ENCODE results near the gene GLIS1. TPM values are rescaled to one million over a fixed set of nuclear protein-coding genes. Genes with fewer than 3 reads are reported as not detected.

The GLIS1 gene
- total RNA-seq, 1 donor from 2014 or later: 2.1 TPM

DNA sequence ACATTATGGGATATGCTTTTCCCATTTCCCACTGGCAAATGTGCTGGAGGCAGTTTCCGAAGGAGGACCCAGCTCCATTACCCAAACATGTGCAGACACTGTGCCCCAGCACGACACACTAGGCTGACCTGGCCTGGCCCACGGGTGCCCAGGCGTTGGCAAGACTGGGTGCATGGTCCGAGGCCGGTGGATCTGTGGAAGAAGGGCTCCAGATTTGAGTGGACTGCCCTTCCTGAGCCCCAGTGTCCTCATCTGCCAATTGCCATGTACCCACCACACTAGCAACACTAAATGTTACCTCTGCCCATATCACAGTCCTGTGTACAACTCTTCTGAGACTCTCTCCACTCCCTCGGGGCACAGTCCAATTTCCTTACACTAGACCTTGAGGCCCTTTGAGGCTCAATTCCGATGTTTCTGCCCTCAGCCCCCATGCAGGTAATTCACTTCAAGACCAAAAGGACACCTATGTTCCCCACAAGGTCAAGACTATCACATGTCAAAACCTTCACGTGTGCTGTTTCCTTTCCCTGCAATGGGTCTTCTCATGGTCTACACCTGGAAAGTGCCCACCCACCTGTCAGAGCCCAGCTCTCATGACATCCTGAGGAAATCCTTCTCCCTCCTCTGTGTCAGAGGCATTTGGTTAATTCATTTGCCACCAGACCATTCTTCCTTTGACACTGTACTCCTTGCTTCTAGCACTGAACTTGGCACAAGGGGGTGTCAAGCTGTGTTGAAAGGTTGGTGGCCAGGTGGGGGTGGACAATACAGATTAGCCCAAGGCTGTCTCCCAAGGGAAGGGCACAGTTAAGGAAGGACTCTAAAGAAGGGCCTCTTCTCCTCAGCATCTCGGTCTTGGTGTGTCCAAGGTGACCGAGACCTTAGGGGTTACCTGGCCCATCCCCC, 154.8 kb downstream of the GLIS1 start:
- DNase-seq (ENCODE audit: low spot score): peak; percentile 71

- DNase-seq (ENCODE audit: low spot score): peak; percentile 64
Measured at GRCh38 chr1:53583021-53583867, 155.7 kb downstream of the GLIS1 start.

GRCh38 chr1:53582211-53583020, 156.5 kb downstream of the GLIS1 start:
- peak; percentile 83 for DNase-seq (ENCODE audit: low spot score)

GRCh38 chr1:53581476-53581875, 157.5 kb downstream of the GLIS1 start:
- DNase-seq (ENCODE audit: low spot score): peak; percentile 39

- DNase-seq (ENCODE audit: low spot score): peak; percentile 18
Measured at GRCh38 chr1:53580739-53581475, 158.1 kb downstream of the GLIS1 start.

DNA sequence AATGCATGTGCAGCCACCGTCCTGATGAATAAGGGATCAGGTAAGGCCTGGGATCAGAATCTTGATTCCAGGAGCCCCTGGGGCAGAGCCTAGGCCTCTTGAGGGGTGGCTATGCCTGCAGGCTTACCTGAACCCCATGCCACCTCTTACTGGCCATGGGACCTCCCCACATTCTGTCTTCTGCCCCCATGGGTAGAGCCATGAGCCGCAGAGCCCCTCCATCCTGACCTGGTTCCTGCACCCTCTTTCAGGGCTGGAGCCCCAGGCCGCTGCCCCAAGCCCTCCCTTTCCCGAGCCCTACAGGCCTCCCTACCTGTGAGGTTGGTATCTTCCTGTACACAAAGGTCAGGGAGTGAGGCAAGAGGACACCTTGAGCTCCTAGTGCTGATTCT, 159.0 kb downstream of the GLIS1 start:
- peak; percentile 55 for DNase-seq (ENCODE audit: low spot score)

DNA sequence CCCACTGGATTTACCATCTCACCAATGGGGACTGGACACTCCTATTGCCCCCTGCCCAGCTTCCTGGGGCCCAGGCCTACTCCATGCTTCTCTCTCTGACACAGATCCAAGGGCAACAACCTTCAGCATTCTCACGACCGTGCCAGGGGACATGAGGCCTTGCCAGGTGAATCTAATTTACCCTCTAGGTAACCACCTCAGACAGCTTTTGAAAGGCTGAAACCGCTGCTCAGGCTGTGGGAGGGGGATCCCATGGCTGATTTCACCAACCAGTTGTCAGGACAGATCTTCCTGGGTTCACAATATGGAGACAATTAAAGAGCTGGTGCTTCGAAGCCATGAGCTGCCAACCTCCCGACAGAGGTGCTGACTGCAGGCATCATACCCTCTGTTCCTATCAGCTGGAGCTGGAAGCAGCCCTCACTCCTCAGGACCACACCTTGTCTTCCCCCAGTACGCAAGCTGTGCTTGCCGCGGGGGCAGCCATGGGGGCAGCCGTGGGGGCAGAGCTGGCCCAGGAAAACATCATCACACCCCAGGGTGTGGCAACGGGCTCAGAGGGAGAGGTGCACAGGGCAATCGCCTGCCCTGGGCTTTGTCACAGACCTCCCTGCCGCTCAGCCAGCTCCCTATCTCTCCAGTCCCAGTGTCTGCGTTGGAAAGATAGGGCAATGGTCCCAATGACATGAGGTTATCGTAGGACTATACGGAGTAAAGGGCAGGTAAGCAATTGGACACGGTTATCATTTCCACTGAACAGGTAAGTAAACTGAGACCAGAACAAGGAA, 159.5 kb downstream of the GLIS1 start:
- peak; percentile 68 for DNase-seq (ENCODE audit: low spot score)

DNA sequence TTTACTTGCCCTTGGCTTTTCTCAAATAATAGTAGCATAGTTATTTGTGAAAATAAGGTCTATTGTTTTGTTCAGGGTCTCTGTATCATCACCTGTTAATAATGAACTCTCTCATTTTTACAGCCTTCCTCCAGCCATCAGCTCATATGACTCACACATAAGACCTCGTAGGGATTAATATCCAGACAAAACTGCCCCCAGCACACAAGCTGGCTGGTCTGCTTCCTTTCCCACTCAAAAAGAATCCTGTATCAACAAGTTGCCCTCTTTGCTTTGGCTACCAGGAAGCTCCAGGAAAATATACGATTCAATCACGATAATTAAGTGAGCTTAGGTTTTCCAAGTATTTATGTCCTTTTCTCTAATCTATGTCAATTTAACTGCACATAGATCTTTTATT, 160.6 kb downstream of the GLIS1 start:
- peak; percentile 1 for DNase-seq (ENCODE audit: low spot score)

GRCh38 chr1:53577761-53578100, 161.2 kb downstream of the GLIS1 start:
- peak; percentile 11 for DNase-seq (ENCODE audit: low spot score)

DNA sequence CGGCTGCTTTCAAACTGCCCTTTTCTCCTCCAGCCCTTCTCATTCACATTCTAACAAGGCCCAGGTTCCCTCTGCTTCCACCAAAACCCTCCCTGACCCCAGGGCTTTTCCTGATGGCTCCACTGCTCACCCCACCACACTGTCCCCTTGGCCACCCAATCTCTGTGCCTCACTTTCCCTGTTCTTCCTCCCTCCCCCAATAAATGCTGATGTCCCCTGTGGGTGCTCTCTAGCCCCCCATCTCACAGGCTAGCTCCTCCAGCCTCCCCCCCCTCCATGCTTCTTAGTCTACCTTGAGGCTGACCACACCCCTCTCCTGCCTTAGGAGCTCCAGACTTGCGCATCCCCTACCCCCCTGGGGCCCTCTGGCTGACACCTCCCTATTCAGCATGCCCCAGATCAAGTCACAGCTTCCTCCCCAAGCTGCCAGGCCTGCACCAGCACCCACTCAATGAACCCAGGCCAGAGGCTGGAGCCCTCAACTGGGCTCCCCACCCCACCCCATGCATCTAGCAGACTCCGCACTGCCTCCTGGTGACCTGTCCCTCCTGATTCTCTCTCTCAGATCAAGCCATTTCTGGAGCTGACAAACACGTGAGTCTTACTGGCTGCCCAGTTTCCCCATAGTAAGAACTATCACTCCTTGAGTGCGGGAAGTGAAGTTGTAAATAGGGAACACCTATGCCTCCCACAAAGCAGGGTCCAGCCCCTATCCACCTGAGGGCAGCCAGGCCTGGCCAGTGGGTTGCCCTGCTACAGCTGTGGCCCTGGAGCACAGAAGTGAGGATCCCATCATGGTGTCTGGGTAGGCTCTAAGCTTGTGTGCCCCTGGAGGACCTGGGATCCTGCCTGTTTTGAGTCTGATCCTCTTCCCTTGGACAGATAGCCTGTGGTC, 161.9 kb downstream of the GLIS1 start:
- DNase-seq (ENCODE audit: low spot score): peak; percentile 67

- peak; percentile 35 for DNase-seq (ENCODE audit: low spot score)
Measured at GRCh38 chr1:53576381-53576801, 162.6 kb downstream of the GLIS1 start.

DNA sequence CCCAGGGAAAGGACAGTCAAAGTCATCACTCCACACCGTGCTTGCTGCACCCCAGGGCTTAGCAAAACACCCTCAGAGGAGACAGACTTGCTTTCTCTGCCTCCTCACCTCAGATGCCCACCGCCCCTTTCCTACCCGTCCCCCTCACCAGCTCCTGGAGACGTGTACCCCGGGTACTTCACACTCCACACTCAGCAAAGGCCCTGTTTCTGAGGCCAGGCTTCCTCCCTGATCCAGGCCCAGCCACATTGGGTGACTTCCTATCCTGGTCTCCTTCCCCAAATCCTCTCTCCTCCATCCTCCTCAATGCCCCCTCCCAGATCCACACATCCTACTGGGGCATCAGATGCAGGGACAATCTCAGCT, 163.0 kb downstream of the GLIS1 start:
- DNase-seq (ENCODE audit: low spot score): no peak

DNA sequence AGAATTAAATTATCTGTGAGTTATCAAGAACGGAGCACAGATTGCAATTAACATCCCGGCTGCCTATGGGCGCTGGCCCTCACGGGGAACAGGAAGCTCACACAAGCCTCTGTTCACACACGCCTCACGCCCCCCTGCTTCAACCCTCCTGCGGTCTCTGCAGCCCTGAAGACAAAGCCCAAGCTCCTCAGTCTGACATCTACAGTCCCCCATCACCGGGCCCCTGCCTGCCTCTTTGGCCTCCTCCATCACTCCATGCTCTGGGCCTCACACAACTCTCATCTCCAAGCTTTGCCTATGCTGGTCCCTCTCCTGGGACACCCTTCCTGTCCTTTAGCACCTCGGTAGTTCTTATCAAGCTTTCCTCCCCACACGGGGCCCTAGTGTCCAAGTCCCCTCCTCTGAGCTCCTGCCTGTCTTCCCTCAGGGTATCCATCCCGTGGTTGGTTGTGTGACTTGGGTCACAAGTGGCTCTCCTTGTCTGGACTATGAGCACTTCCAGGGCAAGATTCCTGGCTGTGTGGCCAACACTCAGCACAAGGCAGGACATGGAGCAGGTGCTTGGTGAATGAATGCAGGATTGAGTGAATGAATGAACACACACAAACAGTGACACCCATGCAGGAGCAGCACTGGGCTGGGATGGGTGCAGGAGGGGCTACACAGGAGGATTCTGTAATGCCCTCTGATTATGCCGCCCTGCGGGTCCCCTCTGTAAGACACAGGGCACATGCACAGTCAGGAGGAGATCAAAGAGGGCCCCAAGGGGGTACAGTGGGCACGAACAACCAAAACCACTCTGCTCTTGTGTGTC, 163.6 kb downstream of the GLIS1 start:
- DNase-seq (ENCODE audit: low spot score): peak; percentile 62

DNA sequence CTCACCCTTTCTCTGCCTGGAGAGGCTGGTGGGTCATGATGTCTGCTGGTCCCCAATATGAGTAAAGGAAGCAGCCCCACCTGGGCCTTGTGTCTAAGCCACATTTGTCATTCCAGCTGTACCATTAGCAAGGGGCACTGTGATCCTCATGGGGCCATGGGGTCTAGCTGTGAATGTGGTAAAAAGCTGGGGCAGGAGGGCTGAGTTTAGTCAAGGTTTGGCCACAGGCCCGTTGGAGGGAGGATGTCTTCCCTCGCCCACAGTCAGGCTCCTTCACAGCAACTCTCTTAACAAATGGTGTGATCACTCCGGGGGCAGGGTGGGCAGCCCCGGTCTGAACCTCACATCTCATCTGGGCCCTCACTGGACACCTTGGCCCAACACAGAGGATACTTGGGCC, 164.3 kb downstream of the GLIS1 start:
- peak; percentile 49 for DNase-seq (ENCODE audit: low spot score)

DNA sequence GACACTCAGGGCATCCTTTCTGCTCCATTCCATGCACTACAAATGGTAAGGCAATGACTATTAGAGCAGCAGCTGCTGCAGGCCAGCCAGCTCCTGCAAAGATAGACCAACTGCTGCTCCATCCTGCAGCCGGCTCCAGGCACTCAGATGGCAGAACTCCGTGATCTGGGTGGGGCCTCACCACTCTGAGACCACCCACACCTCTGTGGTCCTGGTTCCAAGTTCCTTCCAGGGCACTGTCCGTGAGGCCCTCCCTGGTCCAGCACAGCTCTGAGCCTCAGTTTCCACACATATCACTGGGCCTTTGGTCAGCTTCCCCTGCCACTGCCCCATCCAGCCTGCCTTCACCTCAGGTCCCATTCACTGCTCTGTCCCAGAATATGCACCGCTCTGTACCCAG, 165.0 kb downstream of the GLIS1 start:
- peak; percentile 71 for DNase-seq (ENCODE audit: low spot score)

- DNase-seq (ENCODE audit: low spot score): peak; percentile 81
Measured at GRCh38 chr1:53573522-53573921, 165.4 kb downstream of the GLIS1 start.

DNA sequence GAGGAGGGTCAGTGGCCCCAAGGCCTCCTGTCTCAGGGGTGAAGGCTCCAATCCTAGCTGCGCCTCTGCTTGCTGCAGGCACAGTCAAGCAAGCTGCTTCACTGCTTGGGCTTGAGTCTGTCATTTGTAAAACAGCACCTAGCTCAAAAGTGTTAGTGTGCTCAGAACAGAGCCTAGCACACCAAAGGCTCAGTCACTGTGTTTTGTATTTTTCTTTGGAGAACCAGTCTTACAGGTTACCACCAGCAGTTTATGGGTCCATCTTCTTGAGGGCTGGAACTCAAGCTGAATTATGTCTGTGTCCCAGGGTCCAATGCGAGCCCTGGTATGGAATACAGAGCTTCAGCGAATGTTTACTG, 166.2 kb downstream of the GLIS1 start:
- no peak for DNase-seq (ENCODE audit: low spot score)
